ENCODE results near the gene UGT1A3.

GRCh38 chr2:233820774-233821105 is 91.9 kb downstream of the UGT1A3 start:
- TF ChIP-seq EZH2phosphoT487 (IDR thresholded peaks at IDR 0.05; ENCODE audit: low read length): no peak
- no peak for TF ChIP-seq CTCF (IDR thresholded peaks at IDR 0.05; ENCODE audit: low read length)

All from MM.1S (cell line).